ENCODE data around the gene IMPDH1.

- TF ChIP-seq CTCF (IDR thresholded peaks at IDR 0.05): no peak
- TF ChIP-seq EP300 (IDR thresholded peaks at IDR 0.05): no peak
Measured at GRCh38 chr7:128395748-128396147, 14.0 kb downstream of the IMPDH1 start.

All from ovary (tissue), 3 donors.